Measurements from ENCODE around the gene ATP1B1. TPM values are rescaled to one million over a fixed set of nuclear protein-coding genes. Genes with fewer than 3 reads are reported as not detected.

Gene ATP1B1
- total and polyA plus RNA-seq, 2 of the 8 experiments (the other 6 are each of a cell fraction or from before 2014, with no cell fraction given) = 16.3 to 76.5 TPM

DNA sequence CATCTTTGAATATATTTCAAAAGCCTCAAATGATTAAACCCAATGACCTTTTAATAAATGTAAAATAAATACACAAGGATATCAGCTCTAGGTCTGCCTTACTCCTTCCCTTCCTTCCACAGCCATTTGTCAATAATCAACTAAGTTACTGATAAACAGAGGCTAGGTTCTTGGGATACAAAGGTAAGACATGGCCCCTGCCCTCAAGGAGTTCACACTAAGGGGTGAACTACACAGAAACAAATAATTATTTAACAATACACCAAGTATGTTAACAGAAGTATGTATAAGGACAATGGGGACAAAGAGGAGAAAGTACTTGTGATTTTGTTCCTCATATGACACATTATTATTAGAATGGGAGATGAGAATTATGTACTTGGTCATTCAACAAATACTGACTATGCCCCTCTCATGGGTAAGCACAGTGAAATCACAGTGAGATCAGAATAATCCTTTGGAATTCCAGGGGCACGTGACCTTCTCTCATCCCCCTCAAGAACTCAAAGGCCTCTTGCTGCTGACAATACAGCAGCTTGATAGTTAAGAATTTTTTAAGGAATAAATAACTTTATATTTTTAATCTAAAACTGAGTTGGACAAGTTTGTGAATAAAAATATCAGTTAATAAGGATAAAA lies 40.2 kb downstream of the ATP1B1 start (continued):
- TF ChIP-seq TCF12 (IDR thresholded peaks at IDR 0.05; ENCODE audit: low read depth, low read length) (no peak), BACH1 (IDR thresholded peaks at IDR 0.05; ENCODE audit: low read length) (no peak), POLR2AphosphoS5 (IDR thresholded peaks at IDR 0.05; ENCODE audit: low read depth, low read length) (no peak)

All from H1 (cell line).